ENCODE results near the gene RETN.
"Not testable (repeated sequence)": the region's sequence is repeated elsewhere in the genome, so short reads cannot be mapped to it uniquely, and the experiment has no call there.

Gene RETN

GRCh38 chr19:7641290-7642276 is 27.3 kb upstream of the RETN start:
- TF ChIP-seq MAX (IDR thresholded peaks at IDR 0.05; ENCODE audit: low read depth, low read length), result no peak
- no peak for TF ChIP-seq POLR2A (IDR thresholded peaks at IDR 0.05; ENCODE audit: extremely low read depth, insufficient read length)
- TF ChIP-seq, protein P1, sequence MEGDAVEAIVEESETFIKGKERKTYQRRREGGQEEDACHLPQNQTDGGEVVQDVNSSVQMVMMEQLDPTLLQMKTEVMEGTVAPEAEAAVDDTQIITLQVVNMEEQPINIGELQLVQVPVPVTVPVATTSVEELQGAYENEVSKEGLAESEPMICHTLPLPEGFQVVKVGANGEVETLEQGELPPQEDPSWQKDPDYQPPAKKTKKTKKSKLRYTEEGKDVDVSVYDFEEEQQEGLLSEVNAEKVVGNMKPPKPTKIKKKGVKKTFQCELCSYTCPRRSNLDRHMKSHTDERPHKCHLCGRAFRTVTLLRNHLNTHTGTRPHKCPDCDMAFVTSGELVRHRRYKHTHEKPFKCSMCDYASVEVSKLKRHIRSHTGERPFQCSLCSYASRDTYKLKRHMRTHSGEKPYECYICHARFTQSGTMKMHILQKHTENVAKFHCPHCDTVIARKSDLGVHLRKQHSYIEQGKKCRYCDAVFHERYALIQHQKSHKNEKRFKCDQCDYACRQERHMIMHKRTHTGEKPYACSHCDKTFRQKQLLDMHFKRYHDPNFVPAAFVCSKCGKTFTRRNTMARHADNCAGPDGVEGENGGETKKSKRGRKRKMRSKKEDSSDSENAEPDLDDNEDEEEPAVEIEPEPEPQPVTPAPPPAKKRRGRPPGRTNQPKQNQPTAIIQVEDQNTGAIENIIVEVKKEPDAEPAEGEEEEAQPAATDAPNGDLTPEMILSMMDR (IDR thresholded peaks at IDR 0.05; ENCODE audit: low read depth, low read length), result peak; percentile 22
- TF ChIP-seq MYC (IDR thresholded peaks at IDR 0.05; ENCODE audit: low read depth, low read length), result no peak
- no peak for DNase-seq (ENCODE audit: low read depth)
- no peak overlapping the region for H3K4me3 ChIP-seq (ENCODE audit: low read depth, low read length)

DNA sequence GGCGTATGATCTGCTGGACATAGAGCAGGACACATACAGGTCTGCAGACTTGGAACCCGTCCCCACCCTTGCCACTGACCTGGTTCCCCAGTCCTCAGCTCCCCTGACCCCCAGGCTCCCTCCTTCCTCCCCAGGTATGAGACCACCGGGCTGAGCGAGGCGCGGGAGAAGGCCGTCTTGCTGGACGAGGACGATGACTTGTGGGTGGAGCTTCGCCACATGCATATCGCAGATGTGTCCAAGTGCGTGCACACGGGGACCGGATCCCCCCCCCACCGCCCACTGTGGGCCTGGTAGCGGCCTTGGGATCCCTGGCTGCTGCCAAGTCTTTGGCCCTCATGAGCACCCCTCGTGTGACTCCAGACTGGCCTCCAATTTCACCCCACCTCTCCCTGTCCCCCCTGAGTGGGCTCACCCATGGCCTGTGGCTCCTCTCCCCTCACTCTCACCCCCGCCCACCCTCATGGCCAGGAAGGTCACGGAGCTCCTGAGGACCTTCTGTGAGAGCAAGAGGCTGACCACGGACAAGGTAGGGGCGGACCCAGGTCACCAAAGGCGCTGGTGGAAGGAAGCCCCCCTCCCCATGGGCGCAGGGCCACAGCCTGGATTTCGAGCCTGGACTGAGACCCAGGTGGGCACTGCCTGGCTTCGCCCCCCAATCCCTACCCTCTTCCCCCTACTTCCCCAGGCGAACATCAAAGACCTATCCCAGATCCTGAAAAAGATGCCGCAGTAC is 26.4 kb upstream of the RETN start:
- DNase-seq (ENCODE audit: low read depth), result no peak
- no peak overlapping the region for H3K4me3 ChIP-seq (ENCODE audit: low read depth, low read length)
- TF ChIP-seq POLR2A (IDR thresholded peaks at IDR 0.05; ENCODE audit: extremely low read depth, insufficient read length), result no peak
- TF ChIP-seq, protein P1 (IDR thresholded peaks at IDR 0.05; ENCODE audit: low read depth, low read length), result no peak
- no peak for TF ChIP-seq MAX (IDR thresholded peaks at IDR 0.05; ENCODE audit: low read depth, low read length)
- TF ChIP-seq MYC (IDR thresholded peaks at IDR 0.05; ENCODE audit: low read depth, low read length), result no peak

GRCh38 chr19:7643031-7643415 is 25.8 kb upstream of the RETN start:
- no peak overlapping the region for H3K4me3 ChIP-seq (ENCODE audit: low read depth, low read length)
- TF ChIP-seq MAX (IDR thresholded peaks at IDR 0.05; ENCODE audit: low read depth, low read length) (no peak), MYC (IDR thresholded peaks at IDR 0.05; ENCODE audit: low read depth, low read length) (no peak), POLR2A (IDR thresholded peaks at IDR 0.05; ENCODE audit: extremely low read depth, insufficient read length) (no peak)
- TF ChIP-seq, protein P1 (IDR thresholded peaks at IDR 0.05; ENCODE audit: low read depth, low read length), result no peak
- no peak for DNase-seq (ENCODE audit: low read depth)

DNA sequence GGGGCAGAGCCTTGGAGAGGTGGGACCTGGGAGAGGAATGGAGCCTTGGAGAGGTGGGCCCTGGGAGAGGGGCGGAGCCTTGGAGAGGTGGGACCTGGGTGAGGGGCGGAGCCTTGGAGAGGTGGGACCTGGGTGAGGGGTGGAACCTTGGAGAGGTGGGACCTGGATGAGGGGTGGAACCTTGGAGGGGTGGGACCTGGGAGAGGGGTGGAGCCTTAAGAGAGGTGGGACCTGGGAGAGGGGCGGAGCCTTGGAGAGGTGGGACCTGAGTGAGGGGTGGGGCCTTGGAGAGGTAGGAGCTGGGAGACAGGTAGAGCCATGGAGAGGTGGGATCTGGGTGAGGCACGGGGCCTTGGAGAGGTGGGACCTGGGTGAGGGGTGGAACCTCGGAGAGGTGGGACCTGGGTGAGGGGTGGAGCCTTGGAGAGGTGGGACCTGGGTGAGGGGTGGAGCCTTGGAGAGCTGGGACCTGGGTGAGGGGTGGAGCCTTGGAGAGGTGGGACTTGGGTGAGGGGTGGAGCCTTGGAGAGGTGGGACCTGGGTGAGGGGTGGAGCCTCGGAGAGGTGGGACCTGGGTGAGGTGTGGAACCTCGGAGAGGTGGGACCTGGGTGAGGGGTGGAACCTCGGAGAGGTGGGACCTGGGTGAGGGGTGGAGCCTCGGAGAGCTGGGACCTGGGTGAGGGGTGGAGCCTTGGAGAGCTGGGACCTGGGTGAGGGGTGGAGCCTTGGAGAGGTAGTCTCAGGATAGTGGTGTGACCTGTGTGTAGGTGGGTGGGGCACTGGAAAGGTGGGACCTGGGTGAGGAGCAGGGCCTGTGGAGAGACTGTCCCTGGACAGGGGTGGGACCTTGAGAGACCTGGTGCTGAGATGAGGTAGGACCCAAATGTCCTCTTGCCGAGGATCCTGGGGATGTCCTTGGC is 25.0 kb upstream of the RETN start:
- DNase-seq (ENCODE audit: low read depth), result peak; percentile 57

GRCh38 chr19:7644550-7644877 is 24.3 kb upstream of the RETN start:
- no peak for TF ChIP-seq MYC (IDR thresholded peaks at IDR 0.05; ENCODE audit: low read depth, low read length)
- TF ChIP-seq, protein P1 (IDR thresholded peaks at IDR 0.05; ENCODE audit: low read depth, low read length), result no peak
- no peak for TF ChIP-seq MAX (IDR thresholded peaks at IDR 0.05; ENCODE audit: low read depth, low read length)
- no peak for TF ChIP-seq POLR2A (IDR thresholded peaks at IDR 0.05; ENCODE audit: extremely low read depth, insufficient read length)
- H3K4me3 ChIP-seq (ENCODE audit: low read depth, low read length), result no peak overlapping the region
- no peak for DNase-seq (ENCODE audit: low read depth)

More for the DNA sequence above, 25.0 kb upstream of the RETN start:
- H3K4me3 ChIP-seq (ENCODE audit: low read depth, low read length), result not testable (repeated sequence)
